K562 (cell line): ENCODE results near the gene ATXN7. TPM values are rescaled to one million over a fixed set of nuclear protein-coding genes. Genes with fewer than 3 reads are reported as not detected.

Experiments
- CTBP1 ChIP-seq: fragments of 450-650 bp; IDR thresholded peaks from 2 replicates; pipeline ENCODE4 v1.6.1; 2016; ENCODE audit warnings: borderline replicate concordance
- GTF2A2 ChIP-seq: IDR thresholded peaks from 2 replicates; pipeline ENCODE4 v1.6.1; 2016; ENCODE audit warnings: mild to moderate bottlenecking, missing genetic modification characterization, missing compliant biosample characterization
- HMGN3 ChIP-seq: IDR thresholded peaks from 2 replicates; pipeline ENCODE4 v1.6.1; 2011; ENCODE audit warnings: borderline replicate concordance, low read depth, mild to moderate bottlenecking, mixed read lengths, low read length; ENCODE audit not compliant: insufficient read length; ENCODE audit errors: extremely low read depth
- HNRNPL ChIP-seq: fragments of 200-400 bp; formaldehyde crosslinking; IDR thresholded peaks from 2 replicates; pipeline ENCODE4 v1.6.1; 2017; ENCODE audit warnings: low read depth, mild to moderate bottlenecking, low read length
- NR2C2 ChIP-seq, 2 experiments: fragments of 200-800 bp in 1 of 2; sonication (Bioruptor generic) in 1 of 2; sonication (generic) in 1 of 2; formaldehyde crosslinking in 1 of 2; IDR thresholded peaks; 2 replicates each; pipeline versions ENCODE4 v1.6.1 to v1.8.0; 2016 to 2022; ENCODE audit warnings: mild to moderate bottlenecking in 1 of 2, missing compliant biosample characterization in 1 of 2, missing genetic modification characterization in 1 of 2, missing genetic modification reagents in 1 of 2
- PHF8 ChIP-seq: fragments of 200-600 bp; sonication (generic); IDR thresholded peaks from 2 replicates; pipeline ENCODE4 v1.6.1; 2012; ENCODE audit warnings: mixed run types, mild to moderate bottlenecking, inconsistent platforms, low read length, moderate library complexity, borderline replicate concordance
- POLR2A ChIP-seq: fragments of 450-650 bp; conservative IDR thresholded peaks from 2 replicates; pipeline ENCODE4 v1.6.1; 2016
- RBBP5 ChIP-seq: fragments of 200-600 bp; sonication (generic); IDR thresholded peaks from 2 replicates; pipeline ENCODE4 v1.6.1; 2012; ENCODE audit warnings: borderline replicate concordance, mild to moderate bottlenecking, low read length, control low read depth, inconsistent platforms; ENCODE audit not compliant: insufficient read depth, poor library complexity, severe bottlenecking
- XRCC5 ChIP-seq: fragments of 200-400 bp; formaldehyde crosslinking; IDR thresholded peaks from 2 replicates; pipeline ENCODE4 v1.6.1; 2017; ENCODE audit warnings: low read depth, mild to moderate bottlenecking, low read length
- YY1 ChIP-seq, 3 experiments: IDR thresholded peaks; 2 replicates each; pipeline ENCODE4 v1.6.1; 2011; ENCODE audit warnings: low read length in 2 of 3, mild to moderate bottlenecking in 2 of 3, moderate library complexity in 2 of 3, borderline replicate concordance in 1 of 3, control low read depth in 1 of 3, low read depth in 1 of 3; ENCODE audit not compliant: insufficient read depth in 3 of 3, insufficient replicate concordance in 2 of 3, control insufficient read depth in 1 of 3, insufficient read length in 1 of 3; ENCODE audit errors: extremely low read depth in 1 of 3
- ZKSCAN8 ChIP-seq: fragments of 200-800 bp; sonication (Bioruptor generic); IDR thresholded peaks from 2 replicates; pipeline ENCODE4 v1.6.1; 2016; ENCODE audit warnings: missing genetic modification characterization, missing compliant biosample characterization
- ZNF384 ChIP-seq: IDR thresholded peaks from 2 replicates; pipeline ENCODE4 v1.6.1; 2012; ENCODE audit warnings: low read depth, low read length, improper control_type of control experiment
- ZNF766 ChIP-seq: fragments of 200-800 bp; sonication (Bioruptor generic); conservative IDR thresholded peaks from 2 replicates; pipeline ENCODE4 v1.6.1; 2016; ENCODE audit warnings: missing genetic modification characterization, missing compliant biosample characterization
- polyA plus RNA-seq, 8 experiments: library from polyadenylated mRNA; depleted of rRNA in 4 of 8; stranded (reverse) in 5 of 8; unstranded in 3 of 8; fragments of >200 nt; fragmentation: Nextera tagmentation in 2 of 8; fragmentation: Illumina TruSeq in 1 of 8; extraction: Ambion mirVana in 2 of 8; extraction: Trizol in 1 of 8; gene quantifications; 2 replicates each; pipeline versions ENCODE4 v1.2.1 to v1.2.3, GENCODE V29; 2011 to 2014; ENCODE audit warnings: inconsistent platforms in 1 of 8, missing spikeins in 1 of 8
- total RNA-seq, 7 experiments: library from RNA; depleted of rRNA in 6 of 7; stranded (reverse); fragments of >200 nt in 6 of 7; fragmentation: Illumina TruSeq in 2 of 7; extraction: Trizol in 2 of 7; gene quantifications; 2 replicates each; pipeline versions ENCODE4 v1.2.1 to v1.2.3, GENCODE V29; 2011 to 2021; ENCODE audit warnings: low replicate concordance in 1 of 7
- TF ChIP-seq, protein P1 (sequence below), 2 experiments: IDR thresholded peaks; 2 replicates each; pipeline ENCODE4 v1.6.1; 2012; ENCODE audit warnings: improper control_type of control experiment in 2 of 2, low read depth in 2 of 2, low read length in 2 of 2, borderline replicate concordance in 1 of 2
- TF ChIP-seq, protein P2 (sequence below), 2 experiments: fragments of 450-650 bp in 1 of 2; sonication (generic) in 1 of 2; formaldehyde crosslinking in 1 of 2; IDR thresholded peaks in 1 of 2; conservative IDR thresholded peaks in 1 of 2; 2 replicates each; pipeline versions ENCODE4 v1.6.1 to v1.8.1; 2016 to 2023; ENCODE audit warnings: mild to moderate bottlenecking in 2 of 2, moderate library complexity in 2 of 2, inconsistent platforms in 1 of 2, missing genetic modification reagents in 1 of 2
- TF ChIP-seq, protein P3 (sequence below): sonication (generic); formaldehyde crosslinking; IDR thresholded peaks from 2 replicates; pipeline ENCODE4 v1.8.1; 2022; ENCODE audit warnings: missing genetic modification reagents
- TF ChIP-seq, protein P4 (sequence below), 2 experiments: fragments of 200-800 bp in 1 of 2; sonication (Bioruptor generic) in 1 of 2; sonication (generic) in 1 of 2; formaldehyde crosslinking in 1 of 2; IDR thresholded peaks in 1 of 2; conservative IDR thresholded peaks in 1 of 2; 2 replicates each; pipeline versions ENCODE4 v1.5.0 to v1.6.1; 2016 to 2020; ENCODE audit warnings: missing compliant biosample characterization in 1 of 2, missing genetic modification characterization in 1 of 2, missing genetic modification reagents in 1 of 2

The ATXN7 gene
- total and polyA plus RNA-seq, 9 of the 15 experiments (the other 6 are each of a cell fraction or from before 2014, with no cell fraction given), result 0.41 to 9.2 (median 6.7) TPM

DNA sequence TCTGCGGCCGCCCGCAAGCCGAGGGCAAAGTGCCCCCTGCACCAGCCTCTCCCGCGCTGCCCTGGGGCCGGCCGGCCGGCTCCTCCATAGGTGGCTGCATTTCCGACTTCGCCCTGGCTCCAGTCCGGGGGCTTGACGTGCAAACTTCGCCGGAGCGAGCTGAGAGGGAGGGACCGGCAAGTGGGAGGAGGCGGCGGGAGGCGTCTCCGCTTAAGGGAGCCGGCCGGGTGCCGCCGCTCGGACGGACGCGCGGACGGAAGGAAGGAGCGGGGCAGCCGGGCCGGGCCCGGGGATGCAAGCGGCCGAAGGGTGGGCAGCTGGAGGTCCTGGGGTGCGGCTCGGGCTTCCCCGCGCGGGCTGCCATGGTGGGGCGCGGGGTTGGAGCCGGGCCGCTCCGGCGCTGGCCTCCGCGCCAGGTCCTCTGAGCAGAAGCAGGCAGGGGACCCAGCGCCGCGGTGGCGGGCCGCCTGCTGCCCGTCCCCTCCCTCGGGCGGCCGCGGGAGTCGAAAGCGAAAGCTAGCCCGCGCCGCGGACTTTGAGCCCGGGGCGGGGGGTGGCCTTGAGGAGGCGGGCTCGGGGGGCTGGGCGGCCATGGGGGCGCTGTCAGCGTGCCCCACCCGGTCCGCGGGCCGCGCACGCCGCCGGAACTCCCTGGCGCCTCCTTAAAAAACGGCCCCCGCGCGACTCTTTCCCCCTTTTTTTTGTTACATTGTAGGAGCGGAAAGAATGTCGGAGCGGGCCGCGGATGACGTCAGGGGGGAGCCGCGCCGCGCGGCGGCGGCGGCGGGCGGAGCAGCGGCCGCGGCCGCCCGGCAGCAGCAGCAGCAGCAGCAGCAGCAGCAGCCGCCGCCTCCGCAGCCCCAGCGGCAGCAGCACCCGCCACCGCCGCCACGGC lies 48.5 kb downstream of the ATXN7 start, which contains the start of gene SCAANT1 (continued):
- TF ChIP-seq NR2C2 (CRISPR knock-in tag; IDR thresholded peaks at IDR 0.05) (no peak), NR2C2 (tag; IDR thresholded peaks at IDR 0.05) (no peak), HNRNPL (0 out of 2 replicates have a peak, but pooled peaks have one; percentile 27), ZNF384 (peak; percentile 67; the same call in 1 of the 2 replicates), ZNF766 (CRISPR knock-in tag) (0 out of 2 replicates have a peak, but pooled peaks have one; percentile 21), CTBP1 (peak; percentile 80), ZKSCAN8 (CRISPR knock-in tag) (no peak), YY1 (IDR thresholded peaks at IDR 0.05; ENCODE audit: borderline replicate concordance in 1 of 3, control insufficient read depth in 1 of 3, extremely low read depth in 1 of 3, insufficient read depth in 3 of 3, insufficient read length in 1 of 3, insufficient replicate concordance in 2 of 3, low read depth in 1 of 3, low read length in 2 of 3) (peak in 2 of 3 experiments; percentile 37 to 57), RBBP5 (peak; percentile 90), XRCC5 (no peak), PHF8 (peak; percentile 61; the same call in 1 of the 2 replicates), GTF2A2 (tag) (no peak), HMGN3 (no peak), POLR2A (peak; percentile 67; the same call in 1 of the 2 replicates)
- TF ChIP-seq, protein P1, sequence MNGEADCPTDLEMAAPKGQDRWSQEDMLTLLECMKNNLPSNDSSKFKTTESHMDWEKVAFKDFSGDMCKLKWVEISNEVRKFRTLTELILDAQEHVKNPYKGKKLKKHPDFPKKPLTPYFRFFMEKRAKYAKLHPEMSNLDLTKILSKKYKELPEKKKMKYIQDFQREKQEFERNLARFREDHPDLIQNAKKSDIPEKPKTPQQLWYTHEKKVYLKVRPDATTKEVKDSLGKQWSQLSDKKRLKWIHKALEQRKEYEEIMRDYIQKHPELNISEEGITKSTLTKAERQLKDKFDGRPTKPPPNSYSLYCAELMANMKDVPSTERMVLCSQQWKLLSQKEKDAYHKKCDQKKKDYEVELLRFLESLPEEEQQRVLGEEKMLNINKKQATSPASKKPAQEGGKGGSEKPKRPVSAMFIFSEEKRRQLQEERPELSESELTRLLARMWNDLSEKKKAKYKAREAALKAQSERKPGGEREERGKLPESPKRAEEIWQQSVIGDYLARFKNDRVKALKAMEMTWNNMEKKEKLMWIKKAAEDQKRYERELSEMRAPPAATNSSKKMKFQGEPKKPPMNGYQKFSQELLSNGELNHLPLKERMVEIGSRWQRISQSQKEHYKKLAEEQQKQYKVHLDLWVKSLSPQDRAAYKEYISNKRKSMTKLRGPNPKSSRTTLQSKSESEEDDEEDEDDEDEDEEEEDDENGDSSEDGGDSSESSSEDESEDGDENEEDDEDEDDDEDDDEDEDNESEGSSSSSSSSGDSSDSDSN (IDR thresholded peaks at IDR 0.05; ENCODE audit: borderline replicate concordance in 1 of 2, low read depth in 2 of 2, low read length in 2 of 2), result peak; percentile 48 to 73; a peak in 3 of 4 replicates
- TF ChIP-seq, protein P2, sequence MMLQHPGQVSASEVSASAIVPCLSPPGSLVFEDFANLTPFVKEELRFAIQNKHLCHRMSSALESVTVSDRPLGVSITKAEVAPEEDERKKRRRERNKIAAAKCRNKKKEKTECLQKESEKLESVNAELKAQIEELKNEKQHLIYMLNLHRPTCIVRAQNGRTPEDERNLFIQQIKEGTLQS (IDR thresholded peaks at IDR 0.05), result peak; percentile 26; the same call in 1 of the 2 replicates
- TF ChIP-seq, protein P2 (CRISPR knock-in tag; conservative IDR thresholded peaks at IDR 0.05), result no peak
- TF ChIP-seq, protein P3, sequence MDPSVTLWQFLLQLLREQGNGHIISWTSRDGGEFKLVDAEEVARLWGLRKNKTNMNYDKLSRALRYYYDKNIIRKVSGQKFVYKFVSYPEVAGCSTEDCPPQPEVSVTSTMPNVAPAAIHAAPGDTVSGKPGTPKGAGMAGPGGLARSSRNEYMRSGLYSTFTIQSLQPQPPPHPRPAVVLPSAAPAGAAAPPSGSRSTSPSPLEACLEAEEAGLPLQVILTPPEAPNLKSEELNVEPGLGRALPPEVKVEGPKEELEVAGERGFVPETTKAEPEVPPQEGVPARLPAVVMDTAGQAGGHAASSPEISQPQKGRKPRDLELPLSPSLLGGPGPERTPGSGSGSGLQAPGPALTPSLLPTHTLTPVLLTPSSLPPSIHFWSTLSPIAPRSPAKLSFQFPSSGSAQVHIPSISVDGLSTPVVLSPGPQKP (CRISPR knock-in tag), result no peak
- TF ChIP-seq, protein P4, sequence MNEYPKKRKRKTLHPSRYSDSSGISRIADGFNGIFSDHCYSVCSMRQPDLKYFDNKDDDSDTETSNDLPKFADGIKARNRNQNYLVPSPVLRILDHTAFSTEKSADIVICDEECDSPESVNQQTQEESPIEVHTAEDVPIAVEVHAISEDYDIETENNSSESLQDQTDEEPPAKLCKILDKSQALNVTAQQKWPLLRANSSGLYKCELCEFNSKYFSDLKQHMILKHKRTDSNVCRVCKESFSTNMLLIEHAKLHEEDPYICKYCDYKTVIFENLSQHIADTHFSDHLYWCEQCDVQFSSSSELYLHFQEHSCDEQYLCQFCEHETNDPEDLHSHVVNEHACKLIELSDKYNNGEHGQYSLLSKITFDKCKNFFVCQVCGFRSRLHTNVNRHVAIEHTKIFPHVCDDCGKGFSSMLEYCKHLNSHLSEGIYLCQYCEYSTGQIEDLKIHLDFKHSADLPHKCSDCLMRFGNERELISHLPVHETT (CRISPR knock-in tag; conservative IDR thresholded peaks at IDR 0.05 in 1 of 2, IDR thresholded peaks at IDR 0.05 in 1 of 2), result peak in 1 of 2 experiments; percentile 86; a peak in 2 of 4 replicates
